Astrocyte of the hippocampus (primary cell): ENCODE data around the gene CEP164.
"Not testable (repeated sequence)": the region's sequence is repeated elsewhere in the genome, so short reads cannot be mapped to it uniquely, and the experiment has no call there.

Source experiments
- DNase-seq: peaks from one replicate; pipeline ENCODE4 v3.0.0; 2011; ENCODE audit warnings: low read depth, low spot score

CEP164 gene

DNA sequence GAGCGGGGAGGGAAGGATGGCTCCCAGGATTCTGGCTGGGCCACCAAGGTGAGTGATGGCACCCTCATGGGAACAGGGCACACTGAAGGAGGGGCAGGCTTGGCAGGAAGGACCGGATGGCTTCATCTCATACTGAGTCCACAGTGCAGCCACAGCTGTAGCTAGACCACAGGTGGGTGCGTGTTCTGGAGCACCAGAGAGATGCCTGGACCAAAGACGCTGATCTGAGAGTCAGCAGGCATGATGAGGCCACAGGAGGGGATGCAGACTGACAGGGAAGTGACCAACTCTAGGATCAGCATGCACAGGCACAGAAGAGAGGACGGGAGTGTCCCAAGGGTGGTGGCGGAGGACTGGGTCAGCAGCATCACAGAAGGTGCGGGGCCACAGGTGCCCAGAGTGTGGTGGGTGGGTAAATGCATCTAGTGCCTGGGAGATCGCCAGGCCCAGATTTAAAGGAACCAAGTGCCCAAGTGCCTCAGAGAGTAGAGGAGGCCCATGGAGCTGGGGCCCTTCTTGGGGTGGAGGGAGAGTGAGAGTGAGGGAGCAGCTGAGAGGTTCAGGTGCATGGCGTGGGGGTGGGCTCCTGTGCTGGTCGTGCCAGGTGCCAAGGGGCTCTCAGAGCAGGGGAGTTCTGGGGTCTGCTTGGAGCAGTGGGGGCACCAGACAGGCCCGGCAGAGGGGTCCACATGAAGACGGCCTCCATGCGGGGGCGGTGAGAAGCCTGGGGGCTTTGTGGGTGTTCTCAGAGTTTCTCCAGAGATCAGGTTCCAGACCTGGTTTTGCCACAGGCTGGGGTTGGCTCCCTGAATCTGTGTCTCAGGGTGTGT is 113.7 kb downstream of the CEP164 start:
- no peak for DNase-seq

- no peak for DNase-seq
Observed at GRCh38 chr11:117442049-117442868, 114.6 kb downstream of the CEP164 start.

GRCh38 chr11:117442869-117443239 is 115.2 kb downstream of the CEP164 start:
- no peak for DNase-seq

DNA sequence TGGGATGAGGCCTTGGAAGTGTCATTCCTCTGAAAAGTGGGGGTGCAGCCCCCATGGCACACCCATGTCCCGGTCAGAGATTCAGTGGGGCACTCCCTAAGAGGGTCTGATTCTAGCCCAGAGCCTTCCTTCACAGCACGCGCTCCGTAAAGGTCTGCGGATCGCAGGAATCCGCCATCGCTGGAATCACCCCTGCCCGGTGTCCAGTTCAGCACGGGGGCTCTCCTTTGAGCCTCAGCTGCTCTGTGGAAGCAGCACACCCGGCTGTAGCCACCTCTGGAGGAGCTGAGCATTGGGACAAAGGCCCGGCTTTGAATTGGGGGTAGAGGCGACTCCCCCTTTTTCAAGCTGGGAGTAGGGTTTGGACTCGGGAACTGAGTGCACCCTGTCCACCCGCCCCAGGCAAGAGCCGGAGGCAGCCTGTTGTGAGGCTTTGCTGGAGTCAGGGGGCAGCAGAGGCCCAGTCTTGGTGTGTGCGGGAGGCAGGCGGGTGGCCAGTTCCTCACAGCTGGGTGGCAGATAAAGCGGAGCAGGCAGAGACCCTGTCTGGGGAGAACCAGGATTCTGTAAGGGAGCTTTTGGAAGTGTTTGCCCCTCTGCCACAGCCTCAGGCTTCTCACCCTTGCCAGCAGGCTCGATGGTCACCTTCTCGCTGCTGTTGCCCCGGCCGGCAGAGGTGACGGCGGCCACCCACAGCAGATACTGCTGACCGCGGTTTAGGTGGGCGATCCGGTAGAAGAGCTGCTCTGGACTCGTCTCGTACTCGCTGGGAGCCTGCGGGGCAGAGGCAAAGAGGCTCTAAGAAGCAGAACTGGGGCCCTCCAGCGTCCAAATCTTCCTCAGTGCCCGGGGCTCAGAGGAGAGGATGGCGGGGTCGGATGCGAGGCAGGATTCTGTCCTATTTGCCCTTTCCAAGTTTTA is 115.9 kb downstream of the CEP164 start:
- DNase-seq = peak; percentile 75

GRCh38 chr11:117444256-117444655 is 116.6 kb downstream of the CEP164 start:
- no peak for DNase-seq

DNA sequence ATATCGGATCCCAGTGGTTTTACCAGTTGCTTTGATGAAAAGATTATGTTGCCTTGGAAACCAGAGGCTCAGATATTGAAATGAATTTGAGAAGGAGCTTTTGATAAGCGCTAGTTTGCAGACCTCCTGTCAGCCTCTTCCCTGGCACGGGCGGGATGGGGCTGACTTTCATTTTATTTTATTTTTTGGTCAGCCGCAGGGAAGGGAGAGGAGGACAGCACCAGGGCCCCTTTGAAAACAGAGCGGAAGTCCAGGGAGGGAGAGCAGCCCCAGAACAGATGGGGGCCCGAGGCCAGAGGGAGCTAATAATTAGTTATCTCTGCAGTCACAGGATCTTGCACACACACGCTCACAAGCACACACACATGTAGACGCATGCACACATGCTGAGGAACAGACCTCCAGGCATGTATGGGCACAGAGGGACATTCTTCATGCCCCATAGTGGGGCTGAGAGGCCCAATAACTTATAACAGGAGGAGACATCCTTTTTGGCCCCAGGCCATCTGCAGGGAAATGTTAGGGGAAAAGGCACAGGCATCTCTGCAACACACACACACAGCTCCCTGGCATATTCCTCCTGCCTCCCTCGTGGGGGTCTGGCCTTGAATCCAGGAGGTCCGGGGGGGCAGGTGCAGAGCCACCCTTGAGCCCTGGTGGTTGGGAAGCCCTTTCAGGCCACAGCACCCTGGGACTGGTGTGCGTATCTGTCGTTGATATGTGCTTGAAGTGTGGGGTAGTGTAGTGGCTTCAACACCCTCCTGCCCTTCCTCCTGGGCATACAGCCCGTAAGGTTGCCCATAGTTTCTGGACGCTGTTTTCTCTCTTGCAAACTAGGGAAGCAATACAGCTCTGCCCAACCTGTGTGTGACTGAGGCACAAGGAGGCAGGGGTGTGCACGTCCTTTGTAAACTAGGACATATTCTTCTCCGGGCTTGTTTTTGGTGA is 117.3 kb downstream of the CEP164 start:
- DNase-seq = no peak

DNA sequence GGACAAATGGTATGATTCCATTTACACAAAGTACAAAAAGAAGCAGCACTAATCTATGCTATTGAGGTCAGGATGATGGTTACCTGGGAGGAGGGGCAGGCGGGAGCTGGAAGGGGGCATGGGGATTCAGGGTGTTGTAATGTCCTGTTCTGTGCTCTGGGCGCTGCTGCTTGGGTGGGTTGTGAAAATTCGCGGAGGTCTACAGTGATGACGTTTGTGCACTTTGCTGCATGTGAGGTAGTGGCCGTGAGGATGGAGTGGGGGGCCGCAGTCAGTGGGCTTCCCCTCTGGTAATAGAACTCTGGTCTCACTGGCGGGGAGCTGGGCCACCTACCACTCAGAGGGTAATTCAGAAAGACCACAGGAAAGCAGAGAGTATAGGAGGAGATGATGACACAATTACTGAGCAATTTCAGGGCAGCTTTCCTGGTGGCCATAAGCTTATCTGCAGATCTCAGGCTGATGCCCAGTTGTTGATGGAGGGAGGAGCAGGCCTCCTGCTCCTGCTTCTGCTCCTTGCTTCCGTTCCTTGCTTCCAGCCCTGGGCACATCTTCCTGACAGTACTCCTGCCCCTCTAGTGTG is 121.5 kb downstream of the CEP164 start:
- DNase-seq = no peak

- DNase-seq = no peak
Observed at GRCh38 chr11:117453886-117454563, 126.4 kb downstream of the CEP164 start.

DNA sequence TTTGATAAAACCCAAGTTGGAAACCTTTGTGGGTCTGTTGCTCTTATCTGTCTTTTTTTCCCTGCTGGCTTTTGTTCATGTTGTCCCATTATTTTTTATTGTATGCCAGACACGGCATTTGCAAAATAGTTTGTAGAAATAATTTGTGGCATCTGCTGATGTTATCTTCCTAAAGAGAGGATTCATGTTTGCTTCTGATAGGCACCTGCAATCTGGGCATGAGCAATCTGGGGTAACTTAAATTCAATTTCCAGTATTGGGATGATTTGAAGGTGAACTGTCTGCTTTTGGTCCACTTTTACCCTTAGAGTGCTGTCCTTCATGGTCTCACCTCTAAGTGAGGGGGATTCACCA is 126.9 kb downstream of the CEP164 start:
- DNase-seq = no peak

DNA sequence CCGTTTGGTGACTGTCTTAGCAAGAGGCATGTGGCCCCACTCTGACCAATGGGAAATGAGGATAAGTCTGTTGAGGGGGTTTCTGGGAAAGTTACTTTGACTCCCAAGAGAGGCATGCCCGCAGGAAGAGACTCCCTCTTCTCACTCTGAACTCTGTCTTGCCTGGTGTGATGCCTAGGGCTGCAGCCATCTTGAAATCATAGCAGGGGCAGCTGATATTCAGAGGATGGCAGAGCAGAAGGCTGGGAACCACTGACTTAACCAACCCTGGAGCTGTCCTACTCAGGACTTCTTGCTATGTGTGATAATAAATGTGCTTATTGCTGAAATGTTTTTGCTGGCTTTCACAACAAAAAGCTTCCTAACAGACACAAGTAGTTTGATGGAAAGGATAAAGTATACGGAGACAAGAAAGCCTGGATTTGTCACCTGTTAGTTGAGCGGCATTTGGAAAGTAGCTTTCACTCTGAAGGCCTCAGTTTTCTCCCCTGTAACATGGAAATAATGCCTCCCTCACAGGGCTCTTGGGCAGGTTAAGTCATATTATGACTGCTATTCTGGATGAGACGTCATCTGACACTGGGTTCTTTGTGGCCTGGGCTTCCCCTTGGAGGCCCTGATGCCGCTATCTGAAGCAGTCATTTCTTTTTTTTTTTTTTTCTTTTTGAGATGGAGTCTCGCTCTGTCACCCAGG is 128.5 kb downstream of the CEP164 start:
- DNase-seq = no peak

DNA sequence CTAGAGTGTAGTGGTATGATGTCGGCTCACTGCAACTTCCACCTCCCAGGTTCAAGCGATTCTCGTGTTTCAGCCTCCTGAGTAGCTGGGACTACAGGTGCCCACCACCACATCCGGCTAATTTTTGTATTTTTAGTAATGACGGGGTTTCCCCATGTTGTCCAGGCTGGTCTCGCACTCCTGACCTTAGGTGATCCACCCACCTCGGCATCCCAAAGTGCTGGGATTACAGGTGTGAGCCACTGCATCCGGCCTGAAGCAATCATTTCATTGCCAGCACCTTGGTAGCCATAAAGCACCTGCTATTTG is 129.0 kb downstream of the CEP164 start:
- not testable (repeated sequence) for DNase-seq

DNA sequence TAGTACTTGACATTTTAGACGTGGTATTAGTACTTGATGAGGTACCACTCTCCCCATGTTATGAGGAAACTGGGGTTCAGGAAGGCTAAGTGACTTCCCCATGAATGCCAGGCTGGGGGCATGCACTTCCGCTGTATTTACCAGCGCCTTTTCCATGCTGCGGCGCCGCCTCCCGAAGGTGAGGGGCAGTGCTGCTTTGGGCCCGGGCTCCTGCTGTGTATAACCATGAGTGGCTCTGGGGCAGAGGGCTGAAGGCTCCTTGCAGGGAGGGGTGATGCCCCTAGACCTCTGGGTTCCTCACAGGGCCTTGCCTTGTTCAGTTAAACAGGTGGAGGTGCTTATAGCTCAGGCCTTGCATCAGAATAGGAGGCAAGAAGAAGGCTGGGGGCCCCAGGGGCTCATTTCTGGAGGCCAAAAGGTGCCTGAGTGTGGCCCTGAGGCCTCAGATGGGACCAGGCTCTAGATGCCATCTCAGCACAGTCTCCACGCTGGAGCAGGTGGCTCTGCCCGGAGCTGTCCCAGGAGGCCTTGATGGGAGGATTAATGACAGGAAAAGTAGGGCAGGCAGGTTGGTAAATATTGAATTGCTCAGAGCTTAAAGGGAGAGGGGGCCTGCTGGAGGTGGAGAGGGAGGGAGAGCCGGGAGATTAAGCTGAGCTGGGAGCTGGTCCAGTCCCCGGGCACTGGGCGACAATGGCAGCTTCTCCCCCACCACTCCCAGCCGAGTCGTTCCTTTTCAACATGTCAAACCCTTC is 129.6 kb downstream of the CEP164 start:
- no peak for DNase-seq

DNA sequence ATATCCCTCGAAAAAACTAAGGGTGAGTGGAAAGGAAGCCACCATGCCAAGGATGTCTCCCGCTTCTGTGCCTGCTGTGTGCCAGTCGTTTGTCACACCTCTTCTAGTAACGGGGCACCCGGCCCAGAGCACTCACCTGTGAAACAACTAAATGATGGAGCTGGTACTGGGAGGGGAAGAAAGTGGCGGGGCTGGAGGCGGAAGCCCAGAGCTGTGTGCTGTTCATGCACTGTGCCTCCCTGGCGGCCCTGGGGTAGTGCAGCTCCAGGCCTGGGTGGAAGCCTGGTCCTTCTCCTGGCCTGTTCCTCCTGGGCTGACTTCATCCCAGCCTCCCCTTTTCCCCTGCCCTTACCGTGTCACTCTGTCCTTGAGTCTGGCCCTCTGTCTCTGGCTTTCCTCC is 130.2 kb downstream of the CEP164 start:
- DNase-seq = no peak

- DNase-seq = no peak
Observed at GRCh38 chr11:117458275-117459122, 130.8 kb downstream of the CEP164 start.

- no peak for DNase-seq
Observed at GRCh38 chr11:117459123-117459978, 131.7 kb downstream of the CEP164 start.

DNA sequence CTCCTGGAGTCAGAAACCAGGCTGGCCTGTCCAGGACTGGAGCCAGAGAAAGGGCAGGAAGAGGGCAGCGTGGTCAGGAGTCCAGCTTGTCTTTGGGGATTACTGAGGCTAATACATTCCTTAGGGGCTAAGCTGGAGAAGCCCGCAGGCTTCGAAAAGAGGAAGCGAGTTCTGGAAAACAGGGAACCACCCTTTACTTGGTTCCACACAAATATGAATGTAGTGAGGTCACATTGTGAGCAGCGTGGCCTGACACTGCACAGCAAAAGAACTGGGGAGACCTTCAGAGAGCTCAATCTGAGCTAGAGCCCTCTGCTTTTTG is 132.3 kb downstream of the CEP164 start:
- no peak for DNase-seq
